HCT116 (cell line): ENCODE results near the gene IFT52.

Source experiments
- CEBPB ChIP-seq: IDR thresholded peaks from 2 replicates; pipeline ENCODE4 v1.6.1; 2012; ENCODE audit warnings: low read depth
- EGR1 ChIP-seq: IDR thresholded peaks from 2 replicates; pipeline ENCODE4 v1.6.1; 2012; ENCODE audit warnings: low read depth
- EZH2 ChIP-seq: fragments of 200-600 bp; sonication (generic); IDR thresholded peaks from 2 replicates; pipeline ENCODE4 v1.6.1; 2017; ENCODE audit warnings: antibody characterized with exemption, mixed run types
- EZH2phosphoT487 ChIP-seq: fragments of 200-600 bp; IDR thresholded peaks from 2 replicates; pipeline ENCODE4 v1.6.1; 2018; ENCODE audit warnings: antibody characterized with exemption, borderline replicate concordance
- FOSL1 ChIP-seq: IDR thresholded peaks from 2 replicates; pipeline ENCODE4 v1.6.1; 2012; ENCODE audit warnings: low read depth
- POLR2A ChIP-seq: IDR thresholded peaks from 2 replicates; pipeline ENCODE4 v1.7.0; 2011; ENCODE audit warnings: borderline replicate concordance; ENCODE audit not compliant: insufficient read depth, insufficient read length; ENCODE audit errors: extremely low read depth
- TCF7L2 ChIP-seq: IDR thresholded peaks from 2 replicates; pipeline ENCODE4 v1.7.0; 2011; ENCODE audit warnings: borderline replicate concordance, inconsistent platforms; ENCODE audit not compliant: insufficient read depth, insufficient read length; ENCODE audit errors: extremely low read depth
- YY1 ChIP-seq: IDR thresholded peaks from 2 replicates; pipeline ENCODE4 v1.6.1; 2011; ENCODE audit warnings: low read length, low read depth, moderate library complexity, mild to moderate bottlenecking; ENCODE audit not compliant: insufficient replicate concordance; ENCODE audit errors: extremely low read depth
- TF ChIP-seq, protein P1 (sequence below): IDR thresholded peaks from 2 replicates; pipeline ENCODE4 v1.6.1; 2012
- TF ChIP-seq, protein P2 (sequence below), 3 experiments: fragments of 200-600 bp in 1 of 3; sonication (generic) in 1 of 3; IDR thresholded peaks in 2 of 3; conservative IDR thresholded peaks in 1 of 3; 2 replicates each; pipeline ENCODE4 v1.5.1; 2012 to 2017; ENCODE audit warnings: low read depth in 2 of 3, low read length in 2 of 3, antibody characterized with exemption in 1 of 3, borderline replicate concordance in 1 of 3, control low read depth in 1 of 3, mild to moderate bottlenecking in 1 of 3, mixed read lengths in 1 of 3, mixed run types in 1 of 3, moderate library complexity in 1 of 3; ENCODE audit not compliant: insufficient read depth in 1 of 3
- TF ChIP-seq, protein P3 (sequence below): IDR thresholded peaks from 2 replicates; pipeline ENCODE4 v1.6.1; 2012
- TF ChIP-seq, protein P4 (sequence below): IDR thresholded peaks from 2 replicates; pipeline ENCODE4 v1.6.1; 2012; ENCODE audit warnings: low read depth

DNA sequence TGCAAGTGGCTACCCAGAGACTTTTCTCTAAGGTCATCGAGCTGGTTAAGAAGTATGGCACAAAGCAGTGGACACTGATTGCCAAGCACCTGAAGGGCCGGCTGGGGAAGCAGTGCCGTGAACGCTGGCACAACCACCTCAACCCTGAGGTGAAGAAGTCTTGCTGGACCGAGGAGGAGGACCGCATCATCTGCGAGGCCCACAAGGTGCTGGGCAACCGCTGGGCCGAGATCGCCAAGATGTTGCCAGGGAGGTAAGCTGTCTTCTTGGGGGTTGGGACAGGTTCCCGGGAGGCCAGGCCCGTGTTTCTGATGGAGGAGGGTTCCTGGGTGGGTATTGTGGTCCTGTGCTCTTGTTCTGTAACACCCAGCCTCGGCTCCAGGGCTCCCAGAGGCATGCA, 96.1 kb downstream of the IFT52 start:
- no peak for TF ChIP-seq EZH2
- no peak for TF ChIP-seq POLR2A
- no peak for TF ChIP-seq YY1
- TF ChIP-seq, protein P1, sequence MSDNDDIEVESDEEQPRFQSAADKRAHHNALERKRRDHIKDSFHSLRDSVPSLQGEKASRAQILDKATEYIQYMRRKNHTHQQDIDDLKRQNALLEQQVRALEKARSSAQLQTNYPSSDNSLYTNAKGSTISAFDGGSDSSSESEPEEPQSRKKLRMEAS, result no peak
- TF ChIP-seq, protein P2, sequence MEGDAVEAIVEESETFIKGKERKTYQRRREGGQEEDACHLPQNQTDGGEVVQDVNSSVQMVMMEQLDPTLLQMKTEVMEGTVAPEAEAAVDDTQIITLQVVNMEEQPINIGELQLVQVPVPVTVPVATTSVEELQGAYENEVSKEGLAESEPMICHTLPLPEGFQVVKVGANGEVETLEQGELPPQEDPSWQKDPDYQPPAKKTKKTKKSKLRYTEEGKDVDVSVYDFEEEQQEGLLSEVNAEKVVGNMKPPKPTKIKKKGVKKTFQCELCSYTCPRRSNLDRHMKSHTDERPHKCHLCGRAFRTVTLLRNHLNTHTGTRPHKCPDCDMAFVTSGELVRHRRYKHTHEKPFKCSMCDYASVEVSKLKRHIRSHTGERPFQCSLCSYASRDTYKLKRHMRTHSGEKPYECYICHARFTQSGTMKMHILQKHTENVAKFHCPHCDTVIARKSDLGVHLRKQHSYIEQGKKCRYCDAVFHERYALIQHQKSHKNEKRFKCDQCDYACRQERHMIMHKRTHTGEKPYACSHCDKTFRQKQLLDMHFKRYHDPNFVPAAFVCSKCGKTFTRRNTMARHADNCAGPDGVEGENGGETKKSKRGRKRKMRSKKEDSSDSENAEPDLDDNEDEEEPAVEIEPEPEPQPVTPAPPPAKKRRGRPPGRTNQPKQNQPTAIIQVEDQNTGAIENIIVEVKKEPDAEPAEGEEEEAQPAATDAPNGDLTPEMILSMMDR (IDR thresholded peaks at IDR 0.05 in 2 of 3, conservative IDR thresholded peaks at IDR 0.05 in 1 of 3; ENCODE audit: borderline replicate concordance in 1 of 3, insufficient read depth in 1 of 3, low read depth in 2 of 3, low read length in 2 of 3), result no peak
- TF ChIP-seq EZH2phosphoT487, result no peak
- TF ChIP-seq, protein P3, sequence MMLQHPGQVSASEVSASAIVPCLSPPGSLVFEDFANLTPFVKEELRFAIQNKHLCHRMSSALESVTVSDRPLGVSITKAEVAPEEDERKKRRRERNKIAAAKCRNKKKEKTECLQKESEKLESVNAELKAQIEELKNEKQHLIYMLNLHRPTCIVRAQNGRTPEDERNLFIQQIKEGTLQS, result no peak
- TF ChIP-seq FOSL1, result no peak
- TF ChIP-seq CEBPB, result no peak
- TF ChIP-seq TCF7L2, result no peak
- TF ChIP-seq EGR1, result no peak
- TF ChIP-seq, protein P4, sequence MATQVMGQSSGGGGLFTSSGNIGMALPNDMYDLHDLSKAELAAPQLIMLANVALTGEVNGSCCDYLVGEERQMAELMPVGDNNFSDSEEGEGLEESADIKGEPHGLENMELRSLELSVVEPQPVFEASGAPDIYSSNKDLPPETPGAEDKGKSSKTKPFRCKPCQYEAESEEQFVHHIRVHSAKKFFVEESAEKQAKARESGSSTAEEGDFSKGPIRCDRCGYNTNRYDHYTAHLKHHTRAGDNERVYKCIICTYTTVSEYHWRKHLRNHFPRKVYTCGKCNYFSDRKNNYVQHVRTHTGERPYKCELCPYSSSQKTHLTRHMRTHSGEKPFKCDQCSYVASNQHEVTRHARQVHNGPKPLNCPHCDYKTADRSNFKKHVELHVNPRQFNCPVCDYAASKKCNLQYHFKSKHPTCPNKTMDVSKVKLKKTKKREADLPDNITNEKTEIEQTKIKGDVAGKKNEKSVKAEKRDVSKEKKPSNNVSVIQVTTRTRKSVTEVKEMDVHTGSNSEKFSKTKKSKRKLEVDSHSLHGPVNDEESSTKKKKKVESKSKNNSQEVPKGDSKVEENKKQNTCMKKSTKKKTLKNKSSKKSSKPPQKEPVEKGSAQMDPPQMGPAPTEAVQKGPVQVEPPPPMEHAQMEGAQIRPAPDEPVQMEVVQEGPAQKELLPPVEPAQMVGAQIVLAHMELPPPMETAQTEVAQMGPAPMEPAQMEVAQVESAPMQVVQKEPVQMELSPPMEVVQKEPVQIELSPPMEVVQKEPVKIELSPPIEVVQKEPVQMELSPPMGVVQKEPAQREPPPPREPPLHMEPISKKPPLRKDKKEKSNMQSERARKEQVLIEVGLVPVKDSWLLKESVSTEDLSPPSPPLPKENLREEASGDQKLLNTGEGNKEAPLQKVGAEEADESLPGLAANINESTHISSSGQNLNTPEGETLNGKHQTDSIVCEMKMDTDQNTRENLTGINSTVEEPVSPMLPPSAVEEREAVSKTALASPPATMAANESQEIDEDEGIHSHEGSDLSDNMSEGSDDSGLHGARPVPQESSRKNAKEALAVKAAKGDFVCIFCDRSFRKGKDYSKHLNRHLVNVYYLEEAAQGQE, result no peak
